Muscle of arm (tissue), 12 donors: Measurements from ENCODE around the gene LRRD1. TPM values are rescaled to one million over a fixed set of nuclear protein-coding genes. Genes with fewer than 3 reads are reported as not detected.

ENCODE experiments used
- polyA plus RNA-seq, 12 donors: library from polyadenylated mRNA; unstranded; fragments of 120-200 nt; gene quantifications; one replicate each; pipeline ENCODE4 v1.2.1, GENCODE V29; 2013; ENCODE audit not compliant: insufficient read length in 12 of 12

The LRRD1 gene
- polyA plus RNA-seq, 12 donors: 0.13 to 1.1 (median 0.59) TPM; not detected in 2

Other genes with a start within 250 kb of the LRRD1 start
- gene AKAP9, start 238.3 kb downstream of the LRRD1 start, polyA plus RNA-seq: 100 to 1,000 TPM in 1 of 12 donors, 10 to 100 TPM in 10, not detected in 1; 67.9 to 106 (median 85.2) TPM
- 10 to 100 TPM in 11 of 12 donors, not detected in 1; 27.0 to 53.0 (median 37.3) TPM for gene CYP51A1, start 44.7 kb downstream of the LRRD1 start, polyA plus RNA-seq
- gene KRIT1, start 66.8 kb upstream of the LRRD1 start, polyA plus RNA-seq: 10 to 100 TPM in 11 of 12 donors, not detected in 1; 24.2 to 73.0 (median 29.6) TPM
- gene ANKIB1, start 66.8 kb upstream of the LRRD1 start, polyA plus RNA-seq: 10 to 100 TPM in 11 of 12 donors, not detected in 1; 20.0 to 55.0 (median 26.3) TPM